Ishikawa (cell line): ENCODE measurements around the gene PIWIL4.

Experiments used
- CREB1 ChIP-seq: IDR thresholded peaks from 2 replicates; pipeline ENCODE4 v1.6.1; 2012; ENCODE audit warnings: low read depth
- EP300 ChIP-seq: IDR thresholded peaks from 2 replicates; pipeline ENCODE4 v1.6.1; 2012; ENCODE audit warnings: borderline replicate concordance
- RAD21 ChIP-seq: IDR thresholded peaks from 2 replicates; pipeline ENCODE4 v1.6.1; 2012; ENCODE audit warnings: low read depth
- TAF1 ChIP-seq: IDR thresholded peaks from 2 replicates; pipeline ENCODE4 v1.6.1; 2012; ENCODE audit warnings: low read depth, mild to moderate bottlenecking
- TF ChIP-seq, protein P1 (sequence below): IDR thresholded peaks from 2 replicates; pipeline ENCODE4 v1.6.1; 2012; ENCODE audit warnings: low read depth, mild to moderate bottlenecking
- TF ChIP-seq, protein P2 (sequence below): IDR thresholded peaks from 2 replicates; pipeline ENCODE4 v1.6.1; 2012

DNA sequence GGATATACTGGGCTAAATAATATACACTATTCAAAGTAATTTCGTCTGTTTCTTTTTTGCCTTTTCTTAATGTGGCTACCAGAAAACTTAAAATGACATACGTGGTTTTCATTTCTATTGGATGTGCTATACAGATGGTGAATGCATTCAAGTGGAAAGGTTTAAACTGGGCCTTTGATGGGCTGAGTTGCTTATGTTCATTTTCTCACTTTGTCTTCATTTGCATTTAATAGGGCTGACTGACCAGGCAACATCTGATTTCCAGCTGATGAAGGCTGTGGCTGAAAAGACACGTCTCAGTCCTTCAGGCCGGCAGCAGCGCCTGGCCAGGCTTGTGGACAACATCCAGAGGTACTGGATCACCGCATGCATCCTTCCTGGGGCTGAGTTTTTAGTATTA lies 27.9 kb downstream of the PIWIL4 start:
- TF ChIP-seq EP300 (no peak), CREB1 (no peak), TAF1 (no peak), RAD21 (no peak)
- TF ChIP-seq, protein P1, sequence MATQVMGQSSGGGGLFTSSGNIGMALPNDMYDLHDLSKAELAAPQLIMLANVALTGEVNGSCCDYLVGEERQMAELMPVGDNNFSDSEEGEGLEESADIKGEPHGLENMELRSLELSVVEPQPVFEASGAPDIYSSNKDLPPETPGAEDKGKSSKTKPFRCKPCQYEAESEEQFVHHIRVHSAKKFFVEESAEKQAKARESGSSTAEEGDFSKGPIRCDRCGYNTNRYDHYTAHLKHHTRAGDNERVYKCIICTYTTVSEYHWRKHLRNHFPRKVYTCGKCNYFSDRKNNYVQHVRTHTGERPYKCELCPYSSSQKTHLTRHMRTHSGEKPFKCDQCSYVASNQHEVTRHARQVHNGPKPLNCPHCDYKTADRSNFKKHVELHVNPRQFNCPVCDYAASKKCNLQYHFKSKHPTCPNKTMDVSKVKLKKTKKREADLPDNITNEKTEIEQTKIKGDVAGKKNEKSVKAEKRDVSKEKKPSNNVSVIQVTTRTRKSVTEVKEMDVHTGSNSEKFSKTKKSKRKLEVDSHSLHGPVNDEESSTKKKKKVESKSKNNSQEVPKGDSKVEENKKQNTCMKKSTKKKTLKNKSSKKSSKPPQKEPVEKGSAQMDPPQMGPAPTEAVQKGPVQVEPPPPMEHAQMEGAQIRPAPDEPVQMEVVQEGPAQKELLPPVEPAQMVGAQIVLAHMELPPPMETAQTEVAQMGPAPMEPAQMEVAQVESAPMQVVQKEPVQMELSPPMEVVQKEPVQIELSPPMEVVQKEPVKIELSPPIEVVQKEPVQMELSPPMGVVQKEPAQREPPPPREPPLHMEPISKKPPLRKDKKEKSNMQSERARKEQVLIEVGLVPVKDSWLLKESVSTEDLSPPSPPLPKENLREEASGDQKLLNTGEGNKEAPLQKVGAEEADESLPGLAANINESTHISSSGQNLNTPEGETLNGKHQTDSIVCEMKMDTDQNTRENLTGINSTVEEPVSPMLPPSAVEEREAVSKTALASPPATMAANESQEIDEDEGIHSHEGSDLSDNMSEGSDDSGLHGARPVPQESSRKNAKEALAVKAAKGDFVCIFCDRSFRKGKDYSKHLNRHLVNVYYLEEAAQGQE, result no peak
- TF ChIP-seq, protein P2, sequence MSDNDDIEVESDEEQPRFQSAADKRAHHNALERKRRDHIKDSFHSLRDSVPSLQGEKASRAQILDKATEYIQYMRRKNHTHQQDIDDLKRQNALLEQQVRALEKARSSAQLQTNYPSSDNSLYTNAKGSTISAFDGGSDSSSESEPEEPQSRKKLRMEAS, result no peak
